Prostate gland (tissue), 2 donors: ENCODE measurements around the gene PPP3R2.

Source experiments
- POLR2A ChIP-seq: fragments of 450-650 bp; IDR thresholded peaks from one replicate; pipeline ENCODE4 v1.6.1; 2016; ENCODE audit warnings: antibody characterized with exemption, mild to moderate bottlenecking
- POLR2AphosphoS5 ChIP-seq: sonication (generic); formaldehyde crosslinking; IDR thresholded peaks from one replicate; pipeline ENCODE4 v1.6.1; 2017; ENCODE audit warnings: antibody characterized with exemption
- TF ChIP-seq, protein P1 (sequence below), 4 experiments: fragments of 200-600 bp in 2 of 4; fragments of 450-650 bp in 2 of 4; sonication (generic) in 2 of 4; IDR thresholded peaks; 1 replicate in 3 of 4; 2 replicates in 1 of 4; pipeline ENCODE4 v1.5.1; 2016 to 2019; ENCODE audit warnings: antibody characterized with exemption in 4 of 4, mild to moderate bottlenecking in 2 of 4, moderate library complexity in 2 of 4

DNA sequence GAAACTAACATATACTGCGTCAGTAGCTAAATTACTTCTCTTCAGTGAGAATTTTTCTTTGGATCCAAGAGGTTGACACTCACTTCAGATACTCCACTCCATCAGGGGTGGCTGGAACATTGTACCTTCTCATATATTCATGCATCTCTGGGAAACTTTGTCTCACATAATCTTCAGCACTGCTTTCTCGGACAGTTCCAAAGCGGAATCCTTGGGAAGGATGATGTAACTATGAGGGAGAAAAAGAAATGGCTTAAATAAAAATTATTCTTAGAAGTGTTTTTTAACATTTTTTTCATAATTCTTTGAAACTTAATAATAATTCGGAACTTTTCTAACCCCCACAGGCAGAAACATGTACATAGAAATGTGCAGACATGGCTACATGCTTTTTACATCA lies 33.4 kb upstream of the PPP3R2 start:
- TF ChIP-seq, protein P1, sequence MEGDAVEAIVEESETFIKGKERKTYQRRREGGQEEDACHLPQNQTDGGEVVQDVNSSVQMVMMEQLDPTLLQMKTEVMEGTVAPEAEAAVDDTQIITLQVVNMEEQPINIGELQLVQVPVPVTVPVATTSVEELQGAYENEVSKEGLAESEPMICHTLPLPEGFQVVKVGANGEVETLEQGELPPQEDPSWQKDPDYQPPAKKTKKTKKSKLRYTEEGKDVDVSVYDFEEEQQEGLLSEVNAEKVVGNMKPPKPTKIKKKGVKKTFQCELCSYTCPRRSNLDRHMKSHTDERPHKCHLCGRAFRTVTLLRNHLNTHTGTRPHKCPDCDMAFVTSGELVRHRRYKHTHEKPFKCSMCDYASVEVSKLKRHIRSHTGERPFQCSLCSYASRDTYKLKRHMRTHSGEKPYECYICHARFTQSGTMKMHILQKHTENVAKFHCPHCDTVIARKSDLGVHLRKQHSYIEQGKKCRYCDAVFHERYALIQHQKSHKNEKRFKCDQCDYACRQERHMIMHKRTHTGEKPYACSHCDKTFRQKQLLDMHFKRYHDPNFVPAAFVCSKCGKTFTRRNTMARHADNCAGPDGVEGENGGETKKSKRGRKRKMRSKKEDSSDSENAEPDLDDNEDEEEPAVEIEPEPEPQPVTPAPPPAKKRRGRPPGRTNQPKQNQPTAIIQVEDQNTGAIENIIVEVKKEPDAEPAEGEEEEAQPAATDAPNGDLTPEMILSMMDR (IDR thresholded peaks at IDR 0.05): no peak
- no peak for TF ChIP-seq POLR2A
- no peak for TF ChIP-seq POLR2AphosphoS5
